SK-N-SH treated with all-trans-retinoic acid at 6 μM for 48 hours (cell line): ENCODE data around the gene STXBP5.
A peak's percentile ranks its signal among the peaks of the same experiment; 100 is the strongest.

Source experiments
- ATAC-seq: fragments of 200-7000 bp; cut with Tn5 transposase; 3 replicates; pipeline ENCODE4 v1.9.1; 2020; ENCODE audit warnings: mild to moderate bottlenecking, moderate library complexity
- ARNTL ChIP-seq: fragments of 450-650 bp; formaldehyde crosslinking; IDR thresholded peaks from 2 replicates; pipeline ENCODE4 v1.5.0; 2020; ENCODE audit warnings: low read depth, mild to moderate bottlenecking, moderate library complexity, borderline replicate concordance
- BACH2 ChIP-seq: fragments of 250-450 bp; sonication (Bioruptor Pico); IDR thresholded peaks from 2 replicates; pipeline ENCODE4 v1.9.0; 2021; ENCODE audit warnings: mild to moderate bottlenecking, borderline replicate concordance
- CSDC2 ChIP-seq: fragments of 250-450 bp; sonication (Bioruptor Pico); IDR thresholded peaks from 2 replicates; pipeline ENCODE4 v1.5.0; 2020; ENCODE audit warnings: mild to moderate bottlenecking, moderate library complexity
- CSRNP3 ChIP-seq: fragments of 250-450 bp; sonication (Bioruptor Pico); IDR thresholded peaks from 2 replicates; pipeline ENCODE4 v1.5.1; 2021; ENCODE audit warnings: mild to moderate bottlenecking, moderate library complexity
- ESRRG ChIP-seq: fragments of 250-450 bp; sonication (Bioruptor Pico); IDR thresholded peaks from 2 replicates; pipeline ENCODE4 v1.6.1; 2021; ENCODE audit warnings: mild to moderate bottlenecking
- GLIS3 ChIP-seq: fragments of 250-450 bp; sonication (Bioruptor Pico); IDR thresholded peaks from 2 replicates; pipeline ENCODE4 v1.5.0; 2020; ENCODE audit warnings: mild to moderate bottlenecking, moderate library complexity
- OSR1 ChIP-seq: fragments of 250-450 bp; sonication (Bioruptor Pico); IDR thresholded peaks from 2 replicates; pipeline ENCODE4 v1.8.0; 2022; ENCODE audit warnings: moderate library complexity, mild to moderate bottlenecking, inconsistent platforms
- POU6F1 ChIP-seq: fragments of 250-450 bp; sonication (Bioruptor Pico); IDR thresholded peaks from 2 replicates; pipeline ENCODE4 v1.8.0; 2021; ENCODE audit warnings: low read depth, mild to moderate bottlenecking, moderate library complexity, borderline replicate concordance
- PPARA ChIP-seq: fragments of 250-450 bp; sonication (Bioruptor Pico); IDR thresholded peaks from 2 replicates; pipeline ENCODE4 v1.5.0; 2020; ENCODE audit warnings: mild to moderate bottlenecking, borderline replicate concordance
- RARB ChIP-seq: fragments of 250-450 bp; sonication (Bioruptor Pico); IDR thresholded peaks from 2 replicates; pipeline ENCODE4 v1.8.0; 2021; ENCODE audit warnings: mild to moderate bottlenecking, moderate library complexity
- TCF4 ChIP-seq: fragments of 250-450 bp; sonication (Bioruptor Pico); IDR thresholded peaks from 2 replicates; pipeline ENCODE4 v1.8.0; 2021; ENCODE audit warnings: mild to moderate bottlenecking, moderate library complexity, borderline replicate concordance
- TOX ChIP-seq: fragments of 250-450 bp; sonication (Bioruptor Pico); IDR thresholded peaks from 2 replicates; pipeline ENCODE4 v1.8.0; 2021; ENCODE audit warnings: mild to moderate bottlenecking, moderate library complexity, borderline replicate concordance
- ZC3H10 ChIP-seq: fragments of 250-450 bp; sonication (Bioruptor Pico); IDR thresholded peaks from 2 replicates; pipeline ENCODE4 v1.5.1; 2021; ENCODE audit warnings: mild to moderate bottlenecking, moderate library complexity
- ZFP30 ChIP-seq: fragments of 450-650 bp; formaldehyde crosslinking; IDR thresholded peaks from 2 replicates; pipeline ENCODE4 v1.5.0; 2022; ENCODE audit warnings: mild to moderate bottlenecking, moderate library complexity
- ZNF565 ChIP-seq: fragments of 450-650 bp; formaldehyde crosslinking; conservative IDR thresholded peaks from 2 replicates; pipeline ENCODE4 v1.5.0; 2020; ENCODE audit warnings: low read depth, mild to moderate bottlenecking, moderate library complexity
- ZNF8 ChIP-seq: fragments of 450-650 bp; formaldehyde crosslinking; IDR thresholded peaks from 2 replicates; pipeline ENCODE4 v1.5.0; 2020; ENCODE audit warnings: mild to moderate bottlenecking, moderate library complexity
- TF ChIP-seq, protein P1 (sequence below): fragments of 250-450 bp; sonication (Bioruptor Pico); IDR thresholded peaks from 2 replicates; pipeline ENCODE4 v1.5.0; 2020; ENCODE audit warnings: mild to moderate bottlenecking, moderate library complexity
- TF ChIP-seq, protein P2 (sequence below): fragments of 250-450 bp; sonication (Bioruptor Pico); IDR thresholded peaks from 2 replicates; pipeline ENCODE4 v1.5.1; 2020; ENCODE audit warnings: low read depth, mild to moderate bottlenecking, moderate library complexity

Gene STXBP5

DNA sequence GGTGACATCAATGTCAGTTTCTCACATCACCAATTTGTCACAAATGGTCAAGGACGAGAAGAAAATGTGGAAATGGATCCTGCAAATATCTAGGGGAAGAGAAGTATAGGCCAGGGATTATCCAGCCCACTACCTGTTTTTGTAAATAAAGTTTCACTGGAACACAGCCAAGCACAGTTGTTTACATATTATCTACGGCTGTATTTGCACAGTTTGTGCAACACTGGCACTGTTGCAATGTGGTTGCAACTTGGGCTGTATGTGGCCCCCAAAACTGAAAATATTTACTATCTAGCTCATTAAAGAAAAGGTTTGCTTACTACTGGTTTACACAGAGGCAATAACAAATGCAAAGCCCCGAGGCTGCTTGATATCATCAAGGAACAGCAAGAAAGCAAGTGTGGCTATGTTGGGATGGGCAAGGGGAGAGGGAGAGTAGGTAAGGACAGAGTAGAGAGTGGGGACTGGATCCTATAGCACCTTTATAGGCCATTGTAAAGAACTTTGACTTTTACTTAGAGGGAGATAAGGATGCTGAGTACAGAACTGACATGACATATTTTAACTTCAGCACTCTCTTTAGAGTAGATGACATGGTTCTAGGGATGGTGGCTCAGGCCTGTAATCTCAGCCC, 11.8 kb upstream of the STXBP5 start (continued):
- TF ChIP-seq CSRNP3 (no peak), ZNF8 (no peak)

GRCh38 chr6:147194652-147195411, 9.4 kb upstream of the STXBP5 start:
- no peak for TF ChIP-seq ARNTL (CRISPR knock-in tag)
- TF ChIP-seq, protein P1, sequence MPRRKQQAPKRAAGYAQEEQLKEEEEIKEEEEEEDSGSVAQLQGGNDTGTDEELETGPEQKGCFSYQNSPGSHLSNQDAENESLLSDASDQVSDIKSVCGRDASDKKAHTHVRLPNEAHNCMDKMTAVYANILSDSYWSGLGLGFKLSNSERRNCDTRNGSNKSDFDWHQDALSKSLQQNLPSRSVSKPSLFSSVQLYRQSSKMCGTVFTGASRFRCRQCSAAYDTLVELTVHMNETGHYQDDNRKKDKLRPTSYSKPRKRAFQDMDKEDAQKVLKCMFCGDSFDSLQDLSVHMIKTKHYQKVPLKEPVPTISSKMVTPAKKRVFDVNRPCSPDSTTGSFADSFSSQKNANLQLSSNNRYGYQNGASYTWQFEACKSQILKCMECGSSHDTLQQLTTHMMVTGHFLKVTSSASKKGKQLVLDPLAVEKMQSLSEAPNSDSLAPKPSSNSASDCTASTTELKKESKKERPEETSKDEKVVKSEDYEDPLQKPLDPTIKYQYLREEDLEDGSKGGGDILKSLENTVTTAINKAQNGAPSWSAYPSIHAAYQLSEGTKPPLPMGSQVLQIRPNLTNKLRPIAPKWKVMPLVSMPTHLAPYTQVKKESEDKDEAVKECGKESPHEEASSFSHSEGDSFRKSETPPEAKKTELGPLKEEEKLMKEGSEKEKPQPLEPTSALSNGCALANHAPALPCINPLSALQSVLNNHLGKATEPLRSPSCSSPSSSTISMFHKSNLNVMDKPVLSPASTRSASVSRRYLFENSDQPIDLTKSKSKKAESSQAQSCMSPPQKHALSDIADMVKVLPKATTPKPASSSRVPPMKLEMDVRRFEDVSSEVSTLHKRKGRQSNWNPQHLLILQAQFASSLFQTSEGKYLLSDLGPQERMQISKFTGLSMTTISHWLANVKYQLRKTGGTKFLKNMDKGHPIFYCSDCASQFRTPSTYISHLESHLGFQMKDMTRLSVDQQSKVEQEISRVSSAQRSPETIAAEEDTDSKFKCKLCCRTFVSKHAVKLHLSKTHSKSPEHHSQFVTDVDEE (CRISPR knock-in tag): no peak
- no peak for TF ChIP-seq GLIS3
- TF ChIP-seq ZC3H10 (CRISPR knock-in tag): no peak
- no peak for TF ChIP-seq ESRRG (CRISPR knock-in tag)
- peak; percentile 33; the same call in 2 of the 3 replicates for ATAC-seq

DNA sequence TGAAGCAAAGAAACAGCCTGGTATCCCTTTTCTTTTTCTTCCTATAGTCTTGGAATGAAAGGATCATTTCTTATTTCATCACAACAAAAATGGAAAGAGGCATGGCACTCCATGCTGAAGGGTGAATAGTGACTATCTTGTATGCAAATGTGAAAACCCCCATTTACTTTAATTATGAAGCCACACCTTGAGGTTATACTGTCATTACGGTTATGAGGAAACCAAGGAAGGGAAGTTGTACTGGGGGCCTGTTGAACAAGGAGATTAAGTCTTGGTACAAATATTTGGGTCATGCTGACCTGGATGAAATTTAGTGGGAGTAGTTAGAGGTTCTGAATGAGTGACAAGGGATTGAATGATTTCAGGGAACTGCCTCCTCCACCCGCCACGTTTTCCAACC, 8.7 kb upstream of the STXBP5 start:
- TF ChIP-seq, protein P2, sequence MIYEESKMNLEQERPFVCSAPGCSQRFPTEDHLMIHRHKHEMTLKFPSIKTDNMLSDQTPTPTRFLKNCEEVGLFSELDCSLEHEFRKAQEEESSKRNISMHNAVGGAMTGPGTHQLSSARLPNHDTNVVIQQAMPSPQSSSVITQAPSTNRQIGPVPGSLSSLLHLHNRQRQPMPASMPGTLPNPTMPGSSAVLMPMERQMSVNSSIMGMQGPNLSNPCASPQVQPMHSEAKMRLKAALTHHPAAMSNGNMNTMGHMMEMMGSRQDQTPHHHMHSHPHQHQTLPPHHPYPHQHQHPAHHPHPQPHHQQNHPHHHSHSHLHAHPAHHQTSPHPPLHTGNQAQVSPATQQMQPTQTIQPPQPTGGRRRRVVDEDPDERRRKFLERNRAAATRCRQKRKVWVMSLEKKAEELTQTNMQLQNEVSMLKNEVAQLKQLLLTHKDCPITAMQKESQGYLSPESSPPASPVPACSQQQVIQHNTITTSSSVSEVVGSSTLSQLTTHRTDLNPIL (CRISPR knock-in tag): no peak
- TF ChIP-seq OSR1 (no peak), ZFP30 (CRISPR knock-in tag) (no peak)
- ATAC-seq: no peak

- no peak for ATAC-seq
Observed at GRCh38 chr6:147195987-147196386, 8.2 kb upstream of the STXBP5 start.

GRCh38 chr6:147200711-147201110, 3.5 kb upstream of the STXBP5 start:
- no peak for ATAC-seq
- no peak for TF ChIP-seq TCF4 (CRISPR knock-in tag)
- no peak for TF ChIP-seq RARB (CRISPR knock-in tag)
- no peak for TF ChIP-seq ZC3H10 (CRISPR knock-in tag)
- TF ChIP-seq POU6F1 (CRISPR knock-in tag): no peak
- TF ChIP-seq TOX: no peak

More at GRCh38 chr6:147195987-147196386, 8.2 kb upstream of the STXBP5 start:
- TF ChIP-seq ZNF8 (no peak), ARNTL (CRISPR knock-in tag) (no peak), PPARA (no peak), CSDC2 (CRISPR knock-in tag) (no peak), TOX (no peak), OSR1 (no peak), ZNF565 (CRISPR knock-in tag) (no peak), BACH2 (CRISPR knock-in tag) (no peak)
